ENCODE data around the gene KLRC4. TPM values are rescaled to one million over a fixed set of nuclear protein-coding genes. Genes with fewer than 3 reads are reported as not detected.

KLRC4 gene
- total and polyA plus RNA-seq, 10 of the 15 experiments (the other 5 are each of a cell fraction or from before 2014, with no cell fraction given) = 0.07 to 0.34 TPM; not detected in 8

GRCh38 chr12:10363914-10364814, 45.4 kb downstream of the KLRC4 start (continued):
- TF ChIP-seq TCF12 (IDR thresholded peaks at IDR 0.05; ENCODE audit: low read depth, low read length) = peak; percentile 85
- TF ChIP-seq ZBTB11 (CRISPR knock-in tag; IDR thresholded peaks at IDR 0.05) = no peak
- TF ChIP-seq USF2 (IDR thresholded peaks at IDR 0.05; ENCODE audit: borderline replicate concordance, low read depth, low read length) = no peak
- no peak for TF ChIP-seq ZNF384 (IDR thresholded peaks at IDR 0.05; ENCODE audit: borderline replicate concordance, low read depth, low read length)
- peak; percentile 27 for TF ChIP-seq RELA (IDR thresholded peaks at IDR 0.05; ENCODE audit: borderline replicate concordance, partially characterized antibody)
- no peak for TF ChIP-seq HDAC2 (IDR thresholded peaks at IDR 0.05)
- TF ChIP-seq RCOR1 (conservative IDR thresholded peaks at IDR 0.05; ENCODE audit: low read depth, low read length) = no peak
- TF ChIP-seq NFIC (IDR thresholded peaks at IDR 0.05; ENCODE audit: low read depth, low read length) = peak; percentile 86
- no peak for TF ChIP-seq ZNF207 (IDR thresholded peaks at IDR 0.05; ENCODE audit: borderline replicate concordance)
- 0 out of 2 replicates have a peak, but pooled peaks have one; percentile 58 for TF ChIP-seq NBN (IDR thresholded peaks at IDR 0.05)
- peak; percentile 45; the same call in 1 of the 2 replicates for TF ChIP-seq CHD1 (IDR thresholded peaks at IDR 0.05; ENCODE audit: low read depth, low read length)
- TF ChIP-seq PBX3 (IDR thresholded peaks at IDR 0.05; ENCODE audit: insufficient replicate concordance, low read depth, low read length) = no peak
- TF ChIP-seq HDGF (IDR thresholded peaks at IDR 0.05) = peak; percentile 93
- TF ChIP-seq MTA3 (IDR thresholded peaks at IDR 0.05; ENCODE audit: borderline replicate concordance, low read length) = peak; percentile 86; the same call in 1 of the 2 replicates
- peak; percentile 24; the same call in 1 of the 2 replicates for TF ChIP-seq ATF2 (IDR thresholded peaks at IDR 0.05; ENCODE audit: low read length)
- peak; percentile 43 to 87 for TF ChIP-seq BHLHE40 (IDR thresholded peaks at IDR 0.05; ENCODE audit: borderline replicate concordance in 1 of 2, low read depth in 2 of 2, low read length in 1 of 2)
- no peak for TF ChIP-seq USF1 (IDR thresholded peaks at IDR 0.05; ENCODE audit: borderline replicate concordance, extremely low read length, insufficient read depth, low read depth, low read length)
- TF ChIP-seq RUNX3 (IDR thresholded peaks at IDR 0.05; ENCODE audit: low read length) = peak; percentile 83
- TF ChIP-seq CBFB (IDR thresholded peaks at IDR 0.05; ENCODE audit: low read depth) = no peak; the same call in 1 of the 2 replicates
- peak; percentile 17; the same call in 1 of the 2 replicates for TF ChIP-seq TAF1 (IDR thresholded peaks at IDR 0.05; ENCODE audit: borderline replicate concordance, low read depth, low read length)
